Panc1 (cell line): ENCODE results near the gene DGLUCY. TPM values are rescaled to one million over a fixed set of nuclear protein-coding genes. Genes with fewer than 3 reads are reported as not detected.

Experiments used
- ATAC-seq: fragments of 200-7000 bp; cut with Tn5 transposase; 2 replicates; pipeline ENCODE4 v1.9.1; 2020; ENCODE audit warnings: mild to moderate bottlenecking, moderate library complexity
- BruUV-seq: library from RNA; stranded (reverse); fragments of 400-500 nt; replicated peaks from 2 replicates; lab custom pipeline; 2021; lab: Mats Ljungman, UMichigan
- CTCF ChIA-PET: fragments of 300-600 bp; sonication (Branson Sonifier 250); formaldehyde crosslinking; loops from one replicate; lab custom pipeline; 2022; ENCODE audit warnings: antibody characterized with exemption; lab: Charles Lee
- POLR2A ChIA-PET: fragments of 300-600 bp; sonication (Branson Sonifier 250); formaldehyde crosslinking; loops from one replicate; lab custom pipeline; 2022; ENCODE audit warnings: antibody characterized with exemption; lab: Charles Lee
- DNase-seq: peaks from one replicate; pipeline ENCODE4 v3.0.0-alpha.2; 2010; ENCODE audit warnings: low read depth, low spot score
- H3K27ac ChIP-seq: 2 replicates; pipeline ENCODE4 v1.5.1; 2011; ENCODE audit warnings: mild to moderate bottlenecking, low read length, inconsistent platforms
- H3K27me3 ChIP-seq: fragments of 200-500 bp; sonication (Bioruptor generic); 2 replicates; pipeline ENCODE4 v1.6.0; 2014; ENCODE audit warnings: low read length, inconsistent platforms; ENCODE audit not compliant: control insufficient read depth, insufficient read depth
- H3K36me3 ChIP-seq: fragments of 200-500 bp; sonication (Bioruptor generic); 2 replicates; pipeline ENCODE4 v1.5.1; 2014; ENCODE audit warnings: inconsistent platforms, mild to moderate bottlenecking, low read length, moderate library complexity; ENCODE audit not compliant: control insufficient read depth, insufficient read depth
- H3K4me1 ChIP-seq: 2 replicates; pipeline ENCODE4 v1.5.1; 2011; ENCODE audit warnings: inconsistent platforms, mild to moderate bottlenecking, low read length, moderate library complexity; ENCODE audit not compliant: control insufficient read depth, insufficient read depth
- H3K4me3 ChIP-seq, 2 experiments: 2 replicates each; pipeline ENCODE4 v1.5.1; 2011 to 2012; ENCODE audit warnings: low read depth in 2 of 2, low read length in 2 of 2, mild to moderate bottlenecking in 2 of 2, inconsistent platforms in 1 of 2, moderate library complexity in 1 of 2
- H3K9me3 ChIP-seq: fragments of 200-500 bp; sonication (Bioruptor generic); 2 replicates; pipeline ENCODE4 v1.5.1; 2014; ENCODE audit warnings: low read depth, mild to moderate bottlenecking, inconsistent platforms, low read length, moderate library complexity; ENCODE audit not compliant: control insufficient read depth, insufficient read depth
- POLR2AphosphoS5 ChIP-seq: IDR thresholded peaks from 2 replicates; pipeline ENCODE4 v1.6.1; 2012; ENCODE audit warnings: mild to moderate bottlenecking, low read depth, low read length, moderate library complexity
- REST ChIP-seq, 2 experiments: IDR thresholded peaks; 2 replicates each; pipeline ENCODE4 v1.6.1; 2011 to 2012; ENCODE audit warnings: low read depth in 2 of 2, control low read depth in 1 of 2, low read length in 1 of 2, mild to moderate bottlenecking in 1 of 2, moderate library complexity in 1 of 2; ENCODE audit not compliant: insufficient read depth in 1 of 2
- SIN3A ChIP-seq: IDR thresholded peaks from 2 replicates; pipeline ENCODE4 v1.6.1; 2012; ENCODE audit warnings: low read depth, mild to moderate bottlenecking, low read length, moderate library complexity, borderline replicate concordance; ENCODE audit not compliant: insufficient read depth
- TCF7L2 ChIP-seq: IDR thresholded peaks from 2 replicates; pipeline ENCODE4 v1.6.1; 2011; ENCODE audit warnings: mild to moderate bottlenecking, low read depth, low read length, inconsistent platforms
- in situ Hi-C: cut with HindIII; loops from 2 replicates; pipeline ENCODE4 v1.10.0; 2016; ENCODE audit warnings: low sequenced_read_pairs, low pct_unique_long_range_greater_than_20kb
- intact Hi-C: fragments of 100-400 bp; cut with micrococcal nuclease; formaldehyde crosslinking; loops from one replicate; pipeline ENCODE4 v1.10.0; 2022; ENCODE audit not compliant: unreplicated experiment
- total RNA-seq: library from RNA; stranded (reverse); gene quantifications from one replicate; pipeline ENCODE4 v1.2.1, GENCODE V29; 2021; ENCODE audit not compliant: unreplicated experiment
- TF ChIP-seq, protein P1 (sequence below): fragments of 450-650 bp; IDR thresholded peaks from 2 replicates; pipeline ENCODE4 v1.5.1; 2017; ENCODE audit warnings: mild to moderate bottlenecking

The DGLUCY gene
- total RNA-seq, 1 experiment from 2014 or later: 21.3 TPM

- Histone ChIP-seq H3K36me3 (no peaks in the 10 kb centered on the region; the same call in 1 of the 2 replicates), H3K9me3 (no peaks in the 10 kb centered on the region), H3K27me3 (no peaks in the 10 kb centered on the region), H3K4me3 (no peak overlapping the region), H3K27ac (no peak overlapping the region), H3K4me1 (no peaks in the 10 kb centered on the region)
- in situ Hi-C loops: no loop called here
- intact Hi-C loops: no loop called here
- ATAC-seq (no peak), DNase-seq (no peak)
- no TSS peak for BruUV-seq
- TF ChIP-seq TCF7L2 (no peak), REST (IDR thresholded peaks at IDR 0.05; ENCODE audit: insufficient read depth in 1 of 2, low read depth in 2 of 2, low read length in 1 of 2) (no peak), POLR2AphosphoS5 (no peak), SIN3A (no peak)
- TF ChIP-seq, protein P1, sequence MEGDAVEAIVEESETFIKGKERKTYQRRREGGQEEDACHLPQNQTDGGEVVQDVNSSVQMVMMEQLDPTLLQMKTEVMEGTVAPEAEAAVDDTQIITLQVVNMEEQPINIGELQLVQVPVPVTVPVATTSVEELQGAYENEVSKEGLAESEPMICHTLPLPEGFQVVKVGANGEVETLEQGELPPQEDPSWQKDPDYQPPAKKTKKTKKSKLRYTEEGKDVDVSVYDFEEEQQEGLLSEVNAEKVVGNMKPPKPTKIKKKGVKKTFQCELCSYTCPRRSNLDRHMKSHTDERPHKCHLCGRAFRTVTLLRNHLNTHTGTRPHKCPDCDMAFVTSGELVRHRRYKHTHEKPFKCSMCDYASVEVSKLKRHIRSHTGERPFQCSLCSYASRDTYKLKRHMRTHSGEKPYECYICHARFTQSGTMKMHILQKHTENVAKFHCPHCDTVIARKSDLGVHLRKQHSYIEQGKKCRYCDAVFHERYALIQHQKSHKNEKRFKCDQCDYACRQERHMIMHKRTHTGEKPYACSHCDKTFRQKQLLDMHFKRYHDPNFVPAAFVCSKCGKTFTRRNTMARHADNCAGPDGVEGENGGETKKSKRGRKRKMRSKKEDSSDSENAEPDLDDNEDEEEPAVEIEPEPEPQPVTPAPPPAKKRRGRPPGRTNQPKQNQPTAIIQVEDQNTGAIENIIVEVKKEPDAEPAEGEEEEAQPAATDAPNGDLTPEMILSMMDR: no peak
- ChIA-PET POLR2A (no interaction called here), CTCF (no interaction called here)
Observed at GRCh38 chr14:91204657-91205056, 90.8 kb downstream of the DGLUCY start.

DNA sequence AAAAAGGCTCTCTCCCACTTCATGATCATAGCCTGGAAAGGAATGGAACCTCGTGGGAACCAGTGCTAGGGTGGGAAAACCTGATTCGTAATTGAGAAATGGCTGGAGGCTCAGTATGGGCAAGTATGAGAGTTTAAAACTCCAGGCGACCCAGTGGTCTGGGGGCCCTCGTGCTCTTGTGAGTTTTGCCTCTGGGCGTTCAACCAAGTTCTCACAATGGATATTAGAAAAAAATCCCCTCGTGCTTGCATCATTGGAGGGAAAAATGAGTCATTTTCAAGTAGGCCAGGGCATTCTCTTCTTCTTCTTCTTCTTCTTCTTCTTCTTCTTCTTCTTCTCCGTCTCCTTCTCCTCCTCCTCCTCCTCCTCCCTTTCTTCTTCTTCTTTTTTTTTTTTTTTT lies 91.6 kb downstream of the DGLUCY start:
- Histone ChIP-seq H3K27ac (no peak overlapping the region), H3K9me3 (no peaks in the 10 kb centered on the region), H3K27me3 (no peaks in the 10 kb centered on the region), H3K4me1 (no peaks in the 10 kb centered on the region), H3K4me3 (no peak overlapping the region), H3K36me3 (no peaks in the 10 kb centered on the region; the same call in 1 of the 2 replicates)
- CTCF ChIA-PET: no interaction called here
- TF ChIP-seq REST (IDR thresholded peaks at IDR 0.05; ENCODE audit: insufficient read depth in 1 of 2, low read depth in 2 of 2, low read length in 1 of 2) (no peak), POLR2AphosphoS5 (no peak), SIN3A (no peak), TCF7L2 (no peak)
- TF ChIP-seq, protein P1: no peak
- in situ Hi-C loops: no loop called here
- no peak for ATAC-seq
- intact Hi-C loops: no loop called here
- no peak for DNase-seq
- no TSS peak for BruUV-seq
- POLR2A ChIA-PET: no interaction called here
